Stimulated activated CD8-positive, alpha-beta memory T cell treated with anti-CD3 and anti-CD28 coated beads, Interleukin-15, amount 100 ng/mL, for 24 hours (primary cell): Measurements from ENCODE around the gene TRABD2A.
A peak's percentile ranks its signal among the peaks of the same experiment; 100 is the strongest.

Experiments
- DNase-seq: peaks from one replicate; pipeline ENCODE4 v3.0.0-alpha.2; 2020; ENCODE audit warnings: low read depth

Gene TRABD2A

GRCh38 chr2:84904151-84904550 is 23.3 kb upstream of the TRABD2A start:
- DNase-seq: no peak

DNA sequence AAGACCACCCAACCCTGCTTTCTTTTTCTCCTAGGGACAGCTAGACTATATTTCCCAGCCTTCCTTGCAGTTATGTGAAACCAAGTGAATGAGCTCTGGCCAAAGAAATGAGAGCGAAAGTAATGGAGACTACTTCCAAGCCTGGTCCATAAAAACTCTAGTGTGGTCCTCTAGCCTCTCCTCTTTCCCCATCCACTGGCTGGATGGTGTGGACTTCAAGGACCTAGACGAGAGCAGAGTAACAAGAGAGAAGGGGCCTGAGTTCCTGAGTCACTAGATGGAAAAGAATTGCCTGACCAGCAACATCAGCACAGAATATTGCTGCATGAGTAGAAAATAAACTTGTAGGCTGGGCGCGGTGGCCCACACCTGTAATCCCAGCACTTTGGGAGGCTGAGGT is 21.6 kb upstream of the TRABD2A start:
- DNase-seq: no peak

GRCh38 chr2:84901593-84902120 is 20.8 kb upstream of the TRABD2A start:
- no peak for DNase-seq

DNA sequence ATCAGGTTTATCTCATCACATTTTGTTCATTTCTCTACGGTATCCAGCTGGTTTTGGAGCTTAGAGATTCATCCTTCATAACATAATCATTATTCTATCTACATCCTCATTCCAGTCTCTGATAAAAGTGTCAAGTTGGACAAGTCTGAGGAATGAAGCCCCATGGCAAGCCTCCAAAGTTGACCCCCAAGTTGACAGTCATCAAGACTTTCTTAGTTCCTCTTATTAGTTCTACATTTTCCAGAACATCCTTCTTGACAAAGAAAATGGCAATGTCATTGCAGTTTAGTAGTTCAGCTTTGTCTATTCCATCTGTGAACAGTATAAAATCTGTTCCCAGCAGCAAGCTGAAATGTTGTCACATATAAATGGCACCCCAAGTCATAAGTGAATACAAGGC is 20.1 kb upstream of the TRABD2A start:
- DNase-seq: no peak

GRCh38 chr2:84899304-84900204 is 18.7 kb upstream of the TRABD2A start:
- no peak for DNase-seq

- no peak for DNase-seq
These were observed 16.9 kb upstream of the TRABD2A start for GRCh38 chr2:84897773-84898172.

DNA sequence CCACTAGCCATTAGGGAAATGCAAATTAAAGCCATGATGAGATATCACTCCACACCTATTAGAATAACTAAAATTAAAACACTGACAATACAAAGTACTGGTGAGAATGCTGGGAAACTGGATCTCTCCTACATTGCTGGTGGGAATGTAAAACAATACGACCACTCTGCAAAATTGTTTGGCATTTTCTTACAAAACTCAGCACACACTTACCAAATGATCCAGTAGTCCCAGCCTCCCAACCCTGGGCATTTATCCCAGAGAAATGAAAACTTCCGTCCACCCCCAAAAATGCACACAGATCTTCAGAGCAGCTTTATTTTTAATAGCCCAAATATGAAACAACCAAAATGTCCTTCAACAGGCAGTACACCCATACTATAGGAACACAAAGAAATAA is 15.7 kb upstream of the TRABD2A start:
- DNase-seq: no peak

DNA sequence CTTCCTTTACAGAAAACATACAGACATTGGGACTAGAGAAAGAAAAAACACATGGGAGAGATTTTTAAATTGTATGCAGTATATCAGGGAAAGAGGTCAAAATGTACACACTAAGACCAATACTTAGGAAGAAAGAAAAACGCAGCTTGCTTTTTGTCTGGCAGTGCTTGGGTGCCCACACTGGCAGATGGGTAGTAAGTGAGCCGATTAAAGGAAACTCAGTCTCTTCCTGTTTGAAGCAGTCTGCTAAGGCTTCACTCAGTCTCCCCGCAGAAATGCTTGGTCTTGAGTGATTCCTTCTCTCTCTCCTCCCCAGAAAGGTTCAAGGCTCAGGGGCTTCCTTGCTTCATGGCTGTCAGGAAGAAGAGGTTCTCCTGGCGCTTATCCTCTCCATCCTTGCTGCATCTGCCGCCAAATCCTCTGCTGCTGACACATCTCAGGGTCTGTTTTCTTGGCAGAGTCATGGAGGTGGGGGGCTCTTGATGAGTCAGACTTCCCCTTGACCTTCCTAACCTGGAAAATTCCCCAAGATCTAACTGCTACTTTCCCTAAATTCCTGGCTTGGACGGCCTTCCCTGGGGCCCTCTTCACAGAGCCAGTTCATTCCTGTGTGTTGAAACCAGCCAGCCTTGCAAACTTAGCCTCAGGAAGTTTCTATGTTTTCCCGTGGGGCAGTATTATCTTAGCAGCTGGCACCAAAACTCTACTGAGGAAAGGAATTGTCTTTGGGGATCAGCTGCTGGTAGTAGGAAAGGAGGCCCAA is 14.1 kb upstream of the TRABD2A start:
- DNase-seq: no peak

DNA sequence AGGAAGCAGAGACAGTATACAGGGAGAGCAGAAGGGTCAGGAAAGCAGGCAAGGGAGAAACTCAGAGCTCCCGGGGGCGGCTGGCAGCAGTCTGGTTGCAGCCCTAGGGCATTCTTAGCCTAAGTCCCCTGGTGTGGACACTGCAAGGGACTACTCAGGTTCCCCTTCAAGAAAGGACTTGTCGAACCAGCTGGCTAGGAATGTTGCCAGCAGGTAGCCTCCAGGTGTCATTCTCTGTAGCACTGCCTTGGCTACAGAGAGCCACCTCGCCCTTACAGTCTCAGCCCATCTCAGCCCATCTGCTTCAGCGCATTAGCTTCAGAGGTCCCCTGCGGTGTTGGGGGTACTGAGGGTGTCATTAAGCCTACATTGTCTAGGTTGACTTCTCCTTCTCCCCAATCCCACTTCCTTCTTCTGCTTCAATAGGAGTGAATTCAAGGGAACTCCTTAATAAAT is 13.3 kb upstream of the TRABD2A start:
- DNase-seq: no peak

DNA sequence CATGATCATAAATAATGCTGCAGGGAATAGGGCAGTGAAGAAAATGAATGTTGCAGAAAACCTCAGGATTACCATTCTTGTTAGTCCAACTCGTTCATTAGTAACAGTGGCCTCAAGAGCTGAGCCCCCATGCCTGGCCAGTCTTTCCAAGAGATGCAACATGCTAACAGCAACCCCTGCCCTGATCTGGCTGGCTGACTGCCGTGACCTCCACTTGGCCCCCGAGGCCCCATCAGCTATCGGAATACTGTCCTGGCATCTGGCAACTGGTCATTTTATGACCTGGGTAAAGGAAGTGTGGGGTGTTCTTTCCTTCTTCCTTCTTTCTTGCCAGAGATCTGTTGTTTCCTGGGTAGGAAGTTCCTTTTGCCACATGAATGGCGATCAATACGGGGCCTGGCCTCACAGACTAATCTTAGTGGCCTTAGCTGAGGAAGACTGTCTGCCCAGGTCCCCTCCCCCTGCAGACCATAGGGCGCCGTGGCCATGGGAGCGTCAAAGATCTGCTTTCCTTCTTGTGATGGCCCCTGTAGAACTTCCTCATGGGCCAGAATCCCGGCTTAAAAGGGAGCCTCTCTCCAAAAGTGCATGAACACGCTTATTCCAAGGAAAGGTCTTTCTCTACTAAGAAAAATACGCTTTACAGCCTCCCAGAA is 10.6 kb upstream of the TRABD2A start:
- DNase-seq: no peak

DNA sequence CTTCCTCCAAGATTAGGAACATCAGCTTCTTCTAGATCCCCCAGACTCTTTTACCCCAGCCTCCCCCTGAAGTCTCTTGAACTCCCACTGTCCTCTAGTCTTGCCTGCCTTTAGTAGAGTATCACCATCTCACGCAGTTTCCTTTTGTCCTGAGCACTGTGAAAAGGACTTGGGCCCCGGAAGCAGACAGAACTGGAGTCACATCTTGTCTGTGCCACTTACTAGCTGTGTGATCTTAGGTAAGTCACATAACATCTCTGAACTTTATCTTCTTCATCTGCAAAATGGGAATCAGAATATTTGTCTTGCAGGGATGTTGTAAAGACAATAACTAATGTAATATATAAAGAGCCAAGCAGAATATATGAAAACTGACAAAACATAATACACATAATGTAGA is 8.4 kb upstream of the TRABD2A start:
- DNase-seq: no peak

GRCh38 chr2:84888401-84889276 is 7.8 kb upstream of the TRABD2A start:
- no peak for DNase-seq

DNA sequence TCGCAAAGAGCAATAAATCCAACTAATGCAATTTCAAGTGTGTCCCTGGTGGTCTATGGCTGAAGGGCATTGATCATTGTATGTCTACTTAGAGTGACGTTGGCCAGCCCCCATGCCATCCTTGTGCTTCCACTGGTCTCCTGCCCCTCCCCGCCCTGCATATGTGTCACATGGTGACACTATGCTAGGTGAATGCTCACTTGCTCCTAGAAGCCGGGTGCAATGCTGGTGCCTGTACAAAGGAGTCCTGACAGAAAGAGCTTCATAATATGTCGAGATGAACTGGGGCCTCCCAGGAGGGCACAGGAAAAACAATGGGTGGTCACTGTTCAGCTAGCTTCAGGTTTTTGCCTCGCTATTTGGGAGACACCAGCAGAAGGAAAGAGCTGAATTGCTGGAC is 5.9 kb upstream of the TRABD2A start:
- no peak for DNase-seq

GRCh38 chr2:84885111-84885510 is 4.2 kb upstream of the TRABD2A start:
- no peak for DNase-seq

DNA sequence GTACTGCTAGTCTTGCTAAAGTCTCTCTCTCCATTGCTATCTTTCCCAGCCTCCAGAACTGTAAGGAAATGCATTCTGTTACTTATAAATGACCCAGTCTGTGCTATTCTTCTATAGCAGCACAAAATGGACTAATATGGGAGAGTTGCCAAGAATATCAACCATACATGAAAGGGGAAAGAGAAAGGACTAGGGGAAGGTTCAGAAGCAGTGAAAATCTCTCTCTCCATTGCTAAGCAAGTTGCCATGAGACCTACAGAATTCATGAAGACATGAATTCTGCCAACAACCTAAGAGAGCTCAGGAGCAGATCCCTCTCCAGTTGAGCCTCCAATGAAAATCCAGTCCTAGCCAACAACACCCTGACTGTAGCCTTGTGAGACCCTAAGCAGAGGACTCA is 3.6 kb upstream of the TRABD2A start:
- no peak for DNase-seq

DNA sequence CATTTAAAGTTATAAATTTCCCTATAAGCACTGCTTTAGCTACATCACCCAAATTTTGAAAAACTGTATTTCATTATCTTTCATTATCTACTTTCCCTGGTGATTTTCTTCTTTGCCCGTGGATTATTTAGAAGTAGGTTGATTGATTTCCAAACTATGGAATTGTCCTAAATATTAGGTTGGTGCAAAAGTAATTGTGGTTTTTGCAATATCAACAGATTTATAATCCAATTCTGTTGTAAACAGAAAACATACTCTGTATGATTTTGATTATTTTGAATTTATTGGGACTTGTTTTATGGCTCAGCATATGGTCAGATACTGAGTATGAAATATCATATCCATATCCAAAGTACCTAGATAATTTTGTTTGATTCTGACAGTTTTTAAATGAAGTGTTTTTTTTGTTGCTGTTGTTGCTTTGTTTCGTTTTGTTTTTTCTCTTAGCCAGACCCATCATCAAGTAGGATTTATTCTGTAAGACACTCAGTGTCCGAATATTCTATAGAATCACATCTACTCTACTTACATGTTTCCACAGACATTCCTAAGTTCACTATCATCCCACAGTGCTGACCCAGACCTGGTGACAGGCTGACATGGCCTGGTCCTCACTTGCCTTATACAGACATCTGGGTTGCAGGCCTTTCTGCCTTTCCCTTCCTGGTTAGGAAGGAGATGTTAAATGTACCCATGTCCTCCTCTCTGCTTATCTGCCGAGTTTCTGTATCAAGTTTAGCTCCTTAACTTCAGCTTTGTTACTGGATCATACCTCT is 2.1 kb upstream of the TRABD2A start:
- DNase-seq: no peak

- DNase-seq: no peak
These were observed 1.5 kb upstream of the TRABD2A start for GRCh38 chr2:84882414-84882738.

- DNase-seq: peak; percentile 54
These were observed 913 bp upstream of the TRABD2A start for GRCh38 chr2:84881581-84882413.

- DNase-seq: no peak
These were observed 564 bp downstream of the TRABD2A start for GRCh38 chr2:84880395-84880644.
